Fibroblast of lung (primary cell): ENCODE data around the gene PGAP1. TPM values are rescaled to one million over a fixed set of nuclear protein-coding genes. Genes with fewer than 3 reads are reported as not detected.

Experiments
- DNase-seq, 2 donors: peaks; one replicate each; pipeline versions ENCODE4 v3.0.0 to v3.0.0-alpha.2; 2010; ENCODE audit warnings: low read depth in 2 of 2
- H2AFZ ChIP-seq: 2 replicates; pipeline ENCODE4 v1.5.1; 2012; ENCODE audit warnings: low read length, control low read depth, inconsistent platforms
- H3K27ac ChIP-seq: 2 replicates; pipeline ENCODE4 v1.5.1; 2011; ENCODE audit warnings: low read length, control low read depth; ENCODE audit not compliant: insufficient read depth
- H3K27me3 ChIP-seq: 2 replicates; pipeline ENCODE4 v1.5.1; 2011; ENCODE audit warnings: mild to moderate bottlenecking, low read length; ENCODE audit not compliant: control insufficient read depth, insufficient read depth
- H3K36me3 ChIP-seq: 2 replicates; pipeline ENCODE4 v1.5.1; 2011; ENCODE audit warnings: low read length; ENCODE audit not compliant: control insufficient read depth, insufficient read depth
- H3K4me1 ChIP-seq: 2 replicates; pipeline ENCODE4 v1.5.1; 2011; ENCODE audit warnings: low read length; ENCODE audit not compliant: control insufficient read depth, insufficient read depth; ENCODE audit errors: extremely low read depth
- H3K4me2 ChIP-seq: 2 replicates; pipeline ENCODE4 v1.5.1; 2011; ENCODE audit warnings: low read length, control low read depth; ENCODE audit not compliant: insufficient read depth; ENCODE audit errors: extremely low read depth
- H3K4me3 ChIP-seq, 4 experiments: fragments of 200-600 bp in 1 of 4; sonication (generic) in 1 of 4; replicated peaks in 1 of 4; 2 replicates each; pipeline ENCODE4 v1.5.1; 2011 to 2016; ENCODE audit warnings: low read length in 4 of 4, low read depth in 3 of 4, mild to moderate bottlenecking in 3 of 4, control low read depth in 2 of 4, inconsistent platforms in 1 of 4, mixed read lengths in 1 of 4; ENCODE audit not compliant: insufficient read depth in 1 of 4; ENCODE audit errors: control extremely low read depth in 1 of 4
- H3K79me2 ChIP-seq: 2 replicates; pipeline ENCODE4 v1.5.1; 2012; ENCODE audit warnings: mild to moderate bottlenecking, low read length, inconsistent platforms; ENCODE audit not compliant: control insufficient read depth, insufficient read depth
- H3K9ac ChIP-seq: 2 replicates; pipeline ENCODE4 v1.5.1; 2011; ENCODE audit warnings: mild to moderate bottlenecking, low read length, control low read depth; ENCODE audit not compliant: insufficient read depth
- H3K9me3 ChIP-seq: 2 replicates; pipeline ENCODE4 v1.5.1; 2012; ENCODE audit warnings: low read depth, low read length; ENCODE audit not compliant: control insufficient read depth, insufficient read depth
- H4K20me1 ChIP-seq: 2 replicates; pipeline ENCODE4 v1.5.1; 2011; ENCODE audit warnings: low read length; ENCODE audit not compliant: control insufficient read depth, insufficient read depth; ENCODE audit errors: extremely low read depth
- CTCF ChIP-seq, 2 donors: IDR thresholded peaks in 1 of 2; conservative IDR thresholded peaks in 1 of 2; 1 replicate in 1 of 2; 2 replicates in 1 of 2; pipeline ENCODE4 v1.5.1; 2011 to 2012; ENCODE audit warnings: low read length in 2 of 2, control low read depth in 1 of 2, inconsistent platforms in 1 of 2, low read depth in 1 of 2, mild to moderate bottlenecking in 1 of 2
- EZH2 ChIP-seq: IDR thresholded peaks from 2 replicates; pipeline ENCODE4 v1.5.1; 2012; ENCODE audit warnings: low read length, control low read depth, mild to moderate bottlenecking; ENCODE audit errors: missing control alignments
- polyA plus RNA-seq, 2 donors: library from polyadenylated mRNA; depleted of rRNA in 1 of 2; stranded (reverse) in 1 of 2; unstranded in 1 of 2; fragments of >200 nt; gene quantifications; 2 replicates each; pipeline ENCODE4 v1.2.1, GENCODE V29; 2011 to 2012; ENCODE audit warnings: missing spikeins in 1 of 2
- total RNA-seq: library from RNA; depleted of rRNA; stranded (reverse); fragments of >200 nt; gene quantifications from 2 replicates; pipeline ENCODE4 v1.2.1, GENCODE V29; 2014

Gene PGAP1
- total and polyA plus RNA-seq, 2 donors (not counting 1 experiment from before 2014, with no cell fraction given) = 7.0 to 12.1 TPM

DNA sequence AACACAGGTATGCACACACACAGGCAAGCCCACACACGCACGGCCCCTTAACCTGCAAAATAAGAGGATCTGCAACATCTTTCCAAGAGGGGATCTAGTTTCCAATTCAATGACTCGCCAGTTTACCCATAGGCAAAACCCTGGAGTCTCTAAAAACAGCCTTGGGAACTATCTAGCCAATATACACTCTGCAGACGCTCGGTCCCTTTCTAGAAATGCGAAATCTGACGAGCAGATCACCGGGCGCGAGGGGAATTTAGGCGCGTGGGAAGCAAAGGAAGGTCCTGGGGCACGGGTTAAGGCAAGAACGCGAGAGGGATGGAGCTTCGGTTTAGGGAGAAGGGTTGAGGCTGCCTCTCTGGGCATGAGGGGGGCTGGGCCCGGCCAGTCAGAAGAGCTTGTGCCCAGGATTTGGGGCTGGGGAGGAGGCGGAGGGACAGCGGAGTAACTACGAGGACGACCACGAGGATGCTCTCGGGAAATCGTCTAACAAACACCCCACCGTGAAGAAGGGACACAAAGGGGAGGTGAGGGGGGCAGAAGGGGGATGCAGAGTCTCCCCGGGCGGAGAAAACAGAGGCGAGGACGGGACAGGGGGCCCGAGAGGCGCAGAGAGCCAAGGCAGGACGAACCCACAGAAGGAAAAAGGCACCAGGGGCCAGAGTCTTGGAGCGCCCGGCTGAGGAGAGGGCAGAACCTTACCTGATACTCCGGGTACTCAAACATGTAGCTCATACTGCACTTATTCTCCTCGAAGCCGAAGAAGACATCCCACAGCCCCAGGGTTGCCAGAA lies 542 bp downstream of the PGAP1 start:
- peak overlapping the region; percentile 72 to 90 (median 82) for H3K4me3 ChIP-seq
- no peaks in the 10 kb centered on the region for H3K9me3 ChIP-seq
- TF ChIP-seq CTCF (conservative IDR thresholded peaks at IDR 0.05 in 1 of 2, IDR thresholded peaks at IDR 0.05 in 1 of 2; ENCODE audit: low read depth in 1 of 2, low read length in 2 of 2) = no peak
- no peak for TF ChIP-seq EZH2
- DNase-seq = peak; percentile 32 to 38
- H3K36me3 ChIP-seq = no peaks in the 10 kb centered on the region
- H4K20me1 ChIP-seq = no peaks in the 10 kb centered on the region
- peak overlapping the region; percentile 92 for H3K27ac ChIP-seq
- H3K27me3 ChIP-seq = no peaks in the 10 kb centered on the region
- H2AFZ ChIP-seq = peak overlapping the region; percentile 88
- H3K4me1 ChIP-seq = peaks cover 2% of the 10 kb centered on the region
- H3K9ac ChIP-seq = peak overlapping the region; percentile 64
- peak overlapping the region; percentile 82 for H3K4me2 ChIP-seq
- H3K79me2 ChIP-seq = peaks cover 27% of the 10 kb centered on the region

- peak; percentile 1 to 17 for DNase-seq
Observed at GRCh38 chr2:196925051-196925767, 1.3 kb downstream of the PGAP1 start.

More at GRCh38 chr2:196925051-196925767, 1.3 kb downstream of the PGAP1 start:
- no peaks in the 10 kb centered on the region for H3K27me3 ChIP-seq
- H3K36me3 ChIP-seq = no peaks in the 10 kb centered on the region
- no peaks in the 10 kb centered on the region for H3K9me3 ChIP-seq
- H3K9ac ChIP-seq = peak overlapping the region; percentile 64
- H3K4me1 ChIP-seq = peaks cover 2% of the 10 kb centered on the region
- H3K27ac ChIP-seq = no peak overlapping the region
- TF ChIP-seq CTCF (conservative IDR thresholded peaks at IDR 0.05 in 1 of 2, IDR thresholded peaks at IDR 0.05 in 1 of 2; ENCODE audit: low read depth in 1 of 2, low read length in 2 of 2) = no peak
- TF ChIP-seq EZH2 = no peak
- H2AFZ ChIP-seq = peak overlapping the region; percentile 88
- H3K4me2 ChIP-seq = peak overlapping the region; percentile 82
- peak overlapping the region; percentile 72 to 90 (median 82) for H3K4me3 ChIP-seq
- no peaks in the 10 kb centered on the region for H4K20me1 ChIP-seq
- H3K79me2 ChIP-seq = peaks cover 27% of the 10 kb centered on the region
